HG03378 (cell line): ENCODE data around the gene SMAD2.
"Not testable (repeated sequence)": the region's sequence is repeated elsewhere in the genome, so short reads cannot be mapped to it uniquely, and the experiment has no call there.

Source experiments
- ATAC-seq: cut with Tn5 transposase; IDR thresholded peaks from one replicate; pipeline ENCODE4 v1.9.1; 2021; ENCODE audit warnings: mild to moderate bottlenecking, moderate library complexity; ENCODE audit not compliant: unreplicated experiment

Gene SMAD2

DNA sequence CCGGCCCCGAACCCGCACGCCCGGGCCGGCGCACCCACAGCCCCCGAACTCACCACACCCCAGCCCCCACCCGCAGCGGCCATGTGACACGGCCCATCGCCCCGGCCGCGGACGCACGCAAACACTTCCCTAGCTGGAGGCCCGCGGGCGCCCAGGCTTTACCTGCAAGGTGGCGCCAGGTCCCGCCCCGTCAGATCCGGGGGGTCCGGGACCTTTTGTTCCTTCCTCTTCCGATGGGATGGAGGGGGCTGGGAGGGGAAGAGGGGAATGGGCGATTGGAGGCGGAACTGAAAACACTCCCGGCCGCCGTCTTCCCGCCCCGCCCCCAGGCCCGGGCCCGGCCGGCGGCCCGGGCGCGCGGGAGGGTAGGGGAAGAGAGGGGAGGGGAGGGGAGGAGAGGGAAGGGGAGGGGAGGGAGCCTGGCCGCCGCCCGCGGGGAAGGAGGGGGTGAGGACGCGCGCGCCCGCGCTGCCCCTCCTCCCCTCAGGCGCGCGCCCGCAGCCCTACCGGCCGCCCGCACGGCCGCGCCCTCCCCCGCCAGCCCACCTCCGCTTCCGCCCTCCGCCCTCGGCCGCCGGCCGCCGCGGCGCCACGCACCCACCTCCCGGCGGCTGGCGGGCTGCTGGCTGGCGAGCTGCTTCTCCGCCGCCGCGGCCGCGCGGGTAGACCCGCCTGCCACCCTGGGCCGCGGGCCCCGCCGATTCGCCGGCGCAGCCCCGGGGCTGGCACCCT, at the start of gene SMAD2:
TSS of gene SMAD2 (minus strand) at position 461 of the 732 bp plus-strand sequence. CDS start 33,903 bp downstream, outside the sequence.
- peak; percentile 54 for ATAC-seq

- no peak for ATAC-seq
These were observed 49.2 kb upstream of the SMAD2 start for GRCh38 chr18:47979611-47980200.

GRCh38 chr18:47978603-47979002, 48.1 kb upstream of the SMAD2 start:
- no peak for ATAC-seq

DNA sequence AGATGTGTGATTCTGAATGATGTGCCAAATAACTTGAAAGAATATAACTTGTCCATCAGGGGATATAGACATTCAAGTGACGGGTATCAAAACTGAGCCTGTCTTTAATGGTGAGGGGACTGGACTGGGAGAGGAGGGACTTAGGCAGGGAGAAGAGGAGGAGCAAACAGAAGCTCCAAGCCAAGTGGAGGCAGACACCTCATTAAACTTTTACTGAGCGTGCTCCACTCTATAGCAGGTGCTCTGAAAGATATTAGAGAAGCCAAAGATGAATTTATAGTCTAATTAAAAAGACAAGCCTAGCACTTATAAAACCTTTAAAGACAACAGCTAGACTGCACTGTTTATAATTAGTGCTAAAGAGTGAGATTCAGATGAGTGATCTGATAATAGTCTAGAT, 47.7 kb upstream of the SMAD2 start:
- no peak for ATAC-seq

- no peak for ATAC-seq
These were observed 45.2 kb upstream of the SMAD2 start for GRCh38 chr18:47975701-47976100.

DNA sequence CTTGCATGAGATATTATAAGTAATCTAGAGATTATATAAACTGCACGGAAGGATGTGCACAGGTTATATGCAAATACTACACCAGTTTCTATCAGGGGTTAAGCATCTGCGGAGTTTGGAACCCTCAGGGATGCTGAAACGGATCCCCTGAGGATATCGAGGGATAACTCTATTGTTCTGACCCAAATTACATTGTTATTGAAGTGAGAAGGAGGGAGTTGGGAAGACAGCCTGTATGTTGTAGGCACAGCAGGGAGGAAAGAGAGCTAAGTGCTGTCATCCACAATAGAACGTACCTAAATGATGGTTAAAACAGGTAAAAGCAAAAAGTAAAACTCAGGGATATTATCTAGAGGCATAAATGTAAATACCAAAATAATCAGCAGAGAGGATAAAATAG, 44.6 kb upstream of the SMAD2 start:
- no peak for ATAC-seq

- ATAC-seq: peak; percentile 87
These were observed 40.4 kb upstream of the SMAD2 start for GRCh38 chr18:47970664-47971531.

DNA sequence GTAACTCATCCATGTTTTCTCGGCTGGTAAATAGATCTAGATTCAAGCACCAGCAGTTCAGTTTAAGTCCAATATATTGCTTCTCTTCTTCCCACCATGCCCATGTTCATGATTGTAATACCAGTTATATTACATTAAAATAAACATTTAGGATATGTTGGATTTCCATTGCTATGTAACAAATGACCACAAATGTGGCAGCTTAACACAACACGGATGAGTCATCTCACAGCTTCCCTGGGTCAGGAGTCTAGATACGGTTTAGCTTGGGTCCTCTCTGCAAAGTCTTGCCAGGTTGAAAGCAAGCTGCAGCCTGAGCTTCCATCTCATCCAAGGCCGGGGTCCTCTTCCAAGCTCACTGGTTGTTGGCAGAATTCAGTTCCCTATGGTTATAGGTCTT, 39.4 kb upstream of the SMAD2 start:
- no peak for ATAC-seq

DNA sequence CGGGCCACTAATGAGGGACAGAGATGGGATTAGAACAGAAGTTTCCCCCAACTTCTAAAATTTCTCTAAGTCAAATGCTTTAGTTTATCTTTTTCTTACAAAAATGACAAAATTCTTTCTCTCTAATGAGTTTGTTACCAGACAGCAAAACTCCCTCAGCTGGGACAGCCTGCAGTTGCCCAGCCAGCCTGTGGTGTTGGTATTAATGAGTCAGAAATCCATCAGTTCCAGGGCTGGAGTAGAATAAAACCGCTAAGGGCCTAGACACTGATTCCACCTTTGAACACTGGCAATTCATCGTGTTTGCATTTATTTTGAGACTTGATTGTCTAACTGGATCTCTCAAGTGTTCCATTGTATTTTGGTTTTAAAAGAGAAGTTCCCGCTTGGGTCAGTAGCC, 38.3 kb upstream of the SMAD2 start:
- no peak for ATAC-seq

DNA sequence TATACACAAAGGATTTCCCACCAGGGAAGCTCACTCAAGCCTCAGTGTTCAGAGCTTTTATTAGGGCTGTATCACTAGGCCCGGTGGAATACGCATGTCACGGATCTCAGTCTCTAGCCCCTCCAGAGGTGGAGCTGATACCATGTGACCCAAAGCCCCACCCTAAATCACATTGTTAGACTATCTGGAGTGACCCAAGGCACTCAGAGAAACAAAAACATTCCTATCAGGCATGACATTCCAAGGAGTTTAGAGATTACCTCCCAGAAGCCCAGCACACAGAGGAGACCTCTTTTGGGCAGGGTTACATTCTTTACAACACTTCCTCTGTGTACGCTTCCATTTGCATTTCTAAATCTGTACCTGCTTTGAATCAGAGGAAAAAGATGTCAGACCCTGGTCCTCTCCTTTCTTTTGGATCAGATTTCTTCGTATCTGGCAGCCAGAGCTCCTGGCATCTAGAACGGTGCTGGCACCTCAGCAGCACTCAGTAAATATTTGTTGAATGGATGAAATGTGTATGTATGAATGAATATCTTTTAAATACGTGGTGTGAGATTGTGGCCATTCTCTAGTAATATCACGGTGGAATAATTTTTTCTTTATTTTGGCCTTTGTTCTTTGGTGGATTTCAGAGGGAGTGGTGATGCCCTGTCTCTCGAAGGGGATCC, 37.7 kb upstream of the SMAD2 start:
- ATAC-seq: no peak

DNA sequence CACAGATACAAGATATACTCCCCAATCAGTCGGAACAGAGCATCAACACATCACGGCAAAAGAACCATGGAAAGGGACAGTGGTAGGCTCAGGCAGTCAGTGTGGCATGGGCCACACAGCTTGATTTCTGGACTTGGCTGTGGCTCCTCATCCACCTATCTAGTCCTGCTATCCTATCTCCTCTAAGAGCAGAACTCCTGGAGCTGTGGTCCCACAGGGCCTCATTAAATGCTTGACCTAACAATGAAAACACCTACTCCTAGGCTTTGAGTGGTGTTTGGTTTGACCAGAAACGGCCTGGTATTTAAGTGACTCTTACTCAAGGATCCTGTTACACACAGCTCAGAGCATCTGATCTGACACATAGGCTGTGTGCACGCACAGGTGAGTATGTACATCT, 33.6 kb upstream of the SMAD2 start:
- no peak for ATAC-seq

DNA sequence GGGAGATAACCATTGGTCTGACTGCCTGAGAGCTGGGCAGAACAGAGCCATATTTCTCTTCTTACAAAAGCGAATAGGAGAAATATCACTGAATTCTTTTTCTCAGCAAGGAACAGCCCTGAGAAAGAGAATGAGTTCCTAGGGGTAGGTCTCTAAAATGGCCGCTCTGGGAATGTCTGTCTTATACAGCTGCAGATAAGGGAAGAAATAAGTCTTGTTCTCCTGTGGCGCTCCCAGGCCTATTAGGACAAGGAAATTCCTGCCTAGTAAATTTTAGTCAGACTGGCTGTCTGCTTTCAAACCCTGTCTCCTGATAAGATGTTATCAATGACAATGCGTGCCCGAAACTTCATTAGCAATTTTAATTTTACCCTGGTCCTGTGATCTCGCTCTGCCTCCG, 30.5 kb upstream of the SMAD2 start:
- ATAC-seq: not testable (repeated sequence)

- ATAC-seq: peak; percentile 89
These were observed 23.0 kb upstream of the SMAD2 start for GRCh38 chr18:47953471-47953931.

DNA sequence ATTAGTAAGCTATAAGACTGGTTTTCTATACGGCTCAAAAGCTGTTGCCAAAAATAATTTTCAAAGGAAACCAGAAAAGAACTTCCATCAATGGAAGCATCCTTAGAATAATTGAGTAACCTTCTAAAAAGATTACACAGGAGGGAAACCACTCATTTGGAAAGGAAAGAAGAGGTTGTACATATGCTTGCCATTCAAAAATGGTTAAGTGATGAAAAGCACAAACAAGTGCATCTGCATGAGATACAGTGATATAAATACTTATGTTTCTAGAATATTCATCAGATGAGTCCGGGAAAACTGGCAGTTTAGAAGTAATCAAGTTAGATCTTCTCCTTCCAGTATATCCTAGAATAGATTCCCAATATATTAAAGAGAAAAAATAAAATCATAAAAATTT, 20.1 kb upstream of the SMAD2 start:
- no peak for ATAC-seq

GRCh38 chr18:47949202-47949601, 18.7 kb upstream of the SMAD2 start:
- no peak for ATAC-seq

DNA sequence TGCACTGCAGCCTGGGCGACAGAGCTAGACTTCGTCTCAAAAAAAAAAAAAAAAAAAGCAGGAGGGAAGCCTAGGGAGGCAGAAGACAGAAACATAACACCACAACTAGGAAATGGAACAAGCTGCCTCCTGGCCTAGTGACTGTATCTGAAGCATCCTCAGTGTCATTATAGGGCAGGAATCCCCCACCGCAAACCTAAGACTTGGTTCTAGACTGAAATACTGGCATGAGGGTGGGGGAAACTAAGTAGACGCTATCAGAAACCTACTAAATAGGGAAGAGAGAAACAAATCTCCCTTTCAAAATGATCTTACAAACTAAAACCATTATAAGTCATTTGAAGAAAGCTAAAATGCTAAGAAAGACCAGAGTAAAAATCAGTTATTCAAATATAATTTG, 16.4 kb upstream of the SMAD2 start:
- ATAC-seq: no peak

DNA sequence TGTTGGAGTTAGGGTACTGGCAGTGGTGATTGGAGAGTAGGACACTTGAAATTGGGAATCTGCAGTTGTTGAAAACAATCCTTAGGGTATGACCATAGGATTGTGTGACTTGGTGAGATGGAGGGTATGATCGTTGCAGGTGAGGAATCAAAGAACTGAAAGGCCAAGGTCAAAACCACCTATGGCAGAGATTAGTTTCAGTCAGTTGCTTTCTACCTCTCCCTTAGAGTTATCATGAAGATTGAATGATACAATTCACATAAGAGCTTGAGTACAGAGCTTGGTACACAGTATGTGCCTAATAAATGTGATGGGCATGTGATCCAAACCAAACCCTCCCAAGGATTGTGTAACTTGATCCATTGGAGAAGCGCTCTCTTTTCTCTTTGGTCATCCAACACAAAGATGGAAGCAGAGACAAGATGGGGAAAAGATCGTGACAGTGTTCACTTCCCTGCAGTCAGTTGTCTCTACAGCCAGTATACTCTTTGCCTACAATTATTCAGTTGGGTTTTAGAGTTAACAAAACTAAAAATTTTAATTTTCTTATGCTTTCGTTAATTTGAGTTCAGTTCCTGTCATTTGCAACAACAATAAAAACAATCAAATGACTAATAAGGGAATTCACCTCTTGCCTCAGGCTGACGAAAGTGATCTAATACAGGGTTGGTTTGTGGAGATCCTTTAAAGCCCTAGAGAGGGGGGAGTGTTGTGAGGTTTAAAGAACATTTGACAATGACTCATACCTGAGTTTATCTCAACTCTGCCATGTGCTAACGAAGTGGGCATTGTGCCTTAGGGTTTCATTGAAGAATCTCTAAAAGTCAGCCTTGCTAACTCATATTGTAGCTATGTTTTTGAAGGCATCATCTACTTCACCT, 14.8 kb upstream of the SMAD2 start:
- peak; percentile 54 for ATAC-seq

- ATAC-seq: no peak
These were observed 6.5 kb upstream of the SMAD2 start for GRCh38 chr18:47936952-47937351.

DNA sequence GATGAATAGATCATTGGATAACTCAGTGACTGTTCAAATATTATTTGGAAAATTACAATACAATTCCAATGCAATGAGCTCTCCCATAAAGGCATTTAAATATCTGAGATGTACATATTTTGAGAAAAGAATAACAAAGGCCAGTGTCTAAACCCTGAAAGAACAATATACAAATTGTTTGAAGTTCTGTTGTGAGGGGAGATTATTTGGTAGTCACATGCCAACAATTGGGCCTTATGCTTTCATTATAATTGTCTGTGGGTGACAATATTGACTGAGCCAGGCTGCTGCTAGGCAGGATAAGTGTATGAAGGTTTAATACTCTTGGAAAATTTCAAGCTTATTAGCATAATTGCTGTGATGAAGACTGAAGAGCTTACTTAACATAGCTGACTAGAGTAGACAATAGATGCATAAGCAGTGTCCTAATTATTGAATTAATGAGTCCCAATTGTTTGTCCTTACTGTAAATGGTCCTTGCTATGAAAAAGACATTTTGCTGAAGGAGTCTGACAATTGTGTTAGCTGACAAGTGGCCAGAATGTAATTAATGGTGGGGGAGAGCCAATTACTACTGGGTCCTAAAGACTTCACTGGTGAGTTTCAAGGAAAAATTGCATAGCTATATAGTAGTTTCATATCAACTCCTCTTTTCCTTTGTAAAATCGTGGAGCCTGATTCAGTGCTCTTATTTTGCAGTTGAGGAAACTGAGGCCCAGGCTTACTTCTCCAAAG, 5.0 kb upstream of the SMAD2 start:
- no peak for ATAC-seq
